ENCODE data around the gene WDR90. TPM values are rescaled to one million over a fixed set of nuclear protein-coding genes. Genes with fewer than 3 reads are reported as not detected.

The WDR90 gene
- total RNA-seq, 4 donors from 2014 or later: 29.8 to 154 (median 73.6) TPM

DNA sequence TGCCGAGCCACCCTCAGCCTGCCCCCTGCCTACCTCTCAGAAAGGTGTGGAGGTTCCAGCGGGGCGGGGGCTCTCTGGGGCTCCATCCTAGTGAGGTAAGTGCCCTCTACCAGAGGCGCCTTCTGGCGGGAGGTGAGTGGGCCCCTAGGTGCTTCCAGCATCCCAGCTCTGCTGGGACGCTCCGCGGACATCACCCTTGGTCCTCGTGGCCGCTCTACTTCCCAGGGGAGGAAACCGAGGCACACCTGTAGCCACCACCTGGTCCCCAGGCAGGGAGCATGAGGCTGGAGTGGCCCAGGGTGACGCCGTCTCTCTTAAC, 6.2 kb upstream of the WDR90 start:
- H3K27ac ChIP-seq: peak overlapping the region; percentile 90 to 99 (median 92)
- H3K4me3 ChIP-seq: peak overlapping the region; percentile 70 to 98 (median 82)
- DNase-seq: no peak
- H3K4me1 ChIP-seq: peaks cover 0 to 42% (median 12%) of the 10 kb centered on the region in 4 donors
- no peaks in the 10 kb centered on the region for H3K36me3 ChIP-seq
- TF ChIP-seq POLR2A (IDR thresholded peaks at IDR 0.05): no peak
- TF ChIP-seq, protein P1, sequence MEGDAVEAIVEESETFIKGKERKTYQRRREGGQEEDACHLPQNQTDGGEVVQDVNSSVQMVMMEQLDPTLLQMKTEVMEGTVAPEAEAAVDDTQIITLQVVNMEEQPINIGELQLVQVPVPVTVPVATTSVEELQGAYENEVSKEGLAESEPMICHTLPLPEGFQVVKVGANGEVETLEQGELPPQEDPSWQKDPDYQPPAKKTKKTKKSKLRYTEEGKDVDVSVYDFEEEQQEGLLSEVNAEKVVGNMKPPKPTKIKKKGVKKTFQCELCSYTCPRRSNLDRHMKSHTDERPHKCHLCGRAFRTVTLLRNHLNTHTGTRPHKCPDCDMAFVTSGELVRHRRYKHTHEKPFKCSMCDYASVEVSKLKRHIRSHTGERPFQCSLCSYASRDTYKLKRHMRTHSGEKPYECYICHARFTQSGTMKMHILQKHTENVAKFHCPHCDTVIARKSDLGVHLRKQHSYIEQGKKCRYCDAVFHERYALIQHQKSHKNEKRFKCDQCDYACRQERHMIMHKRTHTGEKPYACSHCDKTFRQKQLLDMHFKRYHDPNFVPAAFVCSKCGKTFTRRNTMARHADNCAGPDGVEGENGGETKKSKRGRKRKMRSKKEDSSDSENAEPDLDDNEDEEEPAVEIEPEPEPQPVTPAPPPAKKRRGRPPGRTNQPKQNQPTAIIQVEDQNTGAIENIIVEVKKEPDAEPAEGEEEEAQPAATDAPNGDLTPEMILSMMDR (IDR thresholded peaks at IDR 0.05): no peak
- no peaks in the 10 kb centered on the region for H3K9me3 ChIP-seq
- H3K27me3 ChIP-seq: no peaks in the 10 kb centered on the region

DNA sequence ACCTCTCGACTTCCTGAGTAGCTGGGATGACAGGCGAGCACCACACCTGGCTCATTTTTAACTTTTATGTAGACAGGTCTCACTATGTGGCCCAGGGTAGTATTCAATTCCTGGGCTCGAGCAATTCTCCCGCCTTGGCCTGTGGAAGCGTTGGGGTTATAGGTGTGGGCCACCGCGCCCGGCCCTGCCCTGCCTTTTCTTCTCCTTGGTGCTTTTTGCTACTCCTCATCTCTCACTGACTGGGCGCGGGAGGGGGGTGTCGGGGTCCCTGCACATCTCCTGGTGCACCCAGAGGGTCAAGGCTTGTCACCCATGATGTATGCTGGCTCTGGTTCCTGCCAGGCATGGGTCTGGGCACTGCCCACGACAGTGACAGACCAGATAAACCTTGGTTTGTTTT, 4.6 kb upstream of the WDR90 start:
- peak overlapping the region in 3 of 4 donors; percentile 90 to 98 (median 95) for H3K27ac ChIP-seq
- H3K9me3 ChIP-seq: no peaks in the 10 kb centered on the region

DNA sequence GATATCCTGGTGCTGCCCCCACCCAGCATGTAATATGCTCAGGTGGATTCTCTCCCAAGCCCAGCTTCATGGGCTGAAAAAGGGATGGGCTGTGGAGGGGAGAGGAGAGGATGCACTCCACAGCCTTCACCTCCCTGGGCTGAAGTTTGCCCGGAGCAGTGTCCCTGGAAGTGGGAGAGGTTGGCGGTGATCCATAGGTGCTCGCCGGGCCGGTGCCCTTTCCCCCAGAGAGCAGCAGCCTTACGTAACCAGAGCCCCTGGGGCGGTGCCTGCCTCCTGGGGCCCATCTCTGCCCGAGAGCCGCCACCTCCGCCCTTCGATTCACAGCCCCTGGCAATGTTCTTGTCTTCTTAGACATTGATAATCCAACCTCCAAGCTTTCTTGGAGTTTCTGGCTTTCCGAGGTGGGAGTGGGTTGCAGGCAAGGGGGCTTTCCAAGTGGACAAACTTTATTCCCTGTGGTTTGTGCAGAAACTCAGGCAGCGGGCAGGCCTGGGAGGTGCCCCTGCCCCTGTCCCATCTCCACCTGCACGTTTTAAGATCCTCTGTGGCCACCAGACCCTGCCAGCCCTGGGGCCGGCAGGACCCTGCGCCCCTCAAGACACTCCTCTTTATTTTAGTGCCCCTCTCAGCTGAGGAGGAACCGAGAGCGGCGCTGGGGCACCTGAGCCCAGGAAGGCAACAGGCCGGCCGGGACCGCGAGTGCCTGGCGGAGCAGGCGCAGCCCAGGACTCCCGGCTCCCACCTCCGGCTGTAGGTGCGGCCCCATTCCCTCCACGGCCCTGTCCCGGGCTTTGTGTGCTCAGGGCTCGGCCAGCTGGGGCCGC, 3.1 kb upstream of the WDR90 start:
- Histone ChIP-seq H3K27me3 (no peaks in the 10 kb centered on the region), H3K27ac (peak overlapping the region in 3 of 4 donors; percentile 90 to 98 (median 95)), H3K9me3 (no peaks in the 10 kb centered on the region), H3K4me3 (peak overlapping the region in 2 of 4 donors; percentile 65 to 80), H3K36me3 (no peaks in the 10 kb centered on the region), H3K4me1 (peaks cover 0 to 62% (median 21%) of the 10 kb centered on the region in 4 donors)
- DNase-seq: peak in 2 of 3 donors; percentile 89 to 90
- TF ChIP-seq POLR2A (IDR thresholded peaks at IDR 0.05): peak; percentile 56 to 83
- TF ChIP-seq, protein P1 (IDR thresholded peaks at IDR 0.05): no peak

More for the DNA sequence above, 4.6 kb upstream of the WDR90 start:
- Histone ChIP-seq H3K36me3 (no peaks in the 10 kb centered on the region), H3K4me3 (no peak overlapping the region), H3K4me1 (peaks cover 0 to 48% (median 18%) of the 10 kb centered on the region in 4 donors), H3K27me3 (no peaks in the 10 kb centered on the region)
- DNase-seq: no peak
- TF ChIP-seq POLR2A (IDR thresholded peaks at IDR 0.05): no peak
- TF ChIP-seq, protein P1 (IDR thresholded peaks at IDR 0.05): no peak

DNA sequence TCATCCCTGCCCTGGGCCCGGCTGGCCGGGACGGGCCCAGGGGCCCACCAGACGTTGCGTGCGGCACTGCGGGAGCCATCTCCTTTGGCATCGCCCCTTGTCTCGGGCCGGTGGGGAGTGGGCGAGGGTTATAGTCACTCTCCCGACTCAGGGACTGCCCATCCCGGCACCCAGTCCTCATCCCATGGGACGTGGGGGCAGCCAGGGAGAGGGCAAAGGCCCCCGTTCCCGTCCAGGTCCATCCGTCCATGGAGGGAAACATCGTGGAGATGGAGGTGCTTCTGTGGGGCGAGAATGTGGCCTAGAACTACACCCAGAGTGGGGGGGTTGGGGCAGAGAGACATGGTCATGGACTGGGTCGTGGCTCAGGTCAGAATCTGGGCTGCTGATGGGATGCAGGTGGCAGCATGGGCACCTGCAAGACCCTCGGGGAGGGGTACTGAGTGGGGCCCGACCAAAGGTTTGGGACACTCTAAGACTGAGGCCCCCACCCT, 2.4 kb upstream of the WDR90 start:
- Histone ChIP-seq H3K36me3 (no peaks in the 10 kb centered on the region), H3K9me3 (no peaks in the 10 kb centered on the region), H3K4me1 (peaks cover 0 to 64% (median 20%) of the 10 kb centered on the region in 4 donors), H3K4me3 (peak overlapping the region in 2 of 4 donors; percentile 65 to 80), H3K27me3 (no peaks in the 10 kb centered on the region), H3K27ac (peak overlapping the region in 3 of 4 donors; percentile 90 to 98 (median 95))
- DNase-seq: no peak
- no peak for TF ChIP-seq POLR2A (IDR thresholded peaks at IDR 0.05)
- TF ChIP-seq, protein P1 (IDR thresholded peaks at IDR 0.05): no peak

DNA sequence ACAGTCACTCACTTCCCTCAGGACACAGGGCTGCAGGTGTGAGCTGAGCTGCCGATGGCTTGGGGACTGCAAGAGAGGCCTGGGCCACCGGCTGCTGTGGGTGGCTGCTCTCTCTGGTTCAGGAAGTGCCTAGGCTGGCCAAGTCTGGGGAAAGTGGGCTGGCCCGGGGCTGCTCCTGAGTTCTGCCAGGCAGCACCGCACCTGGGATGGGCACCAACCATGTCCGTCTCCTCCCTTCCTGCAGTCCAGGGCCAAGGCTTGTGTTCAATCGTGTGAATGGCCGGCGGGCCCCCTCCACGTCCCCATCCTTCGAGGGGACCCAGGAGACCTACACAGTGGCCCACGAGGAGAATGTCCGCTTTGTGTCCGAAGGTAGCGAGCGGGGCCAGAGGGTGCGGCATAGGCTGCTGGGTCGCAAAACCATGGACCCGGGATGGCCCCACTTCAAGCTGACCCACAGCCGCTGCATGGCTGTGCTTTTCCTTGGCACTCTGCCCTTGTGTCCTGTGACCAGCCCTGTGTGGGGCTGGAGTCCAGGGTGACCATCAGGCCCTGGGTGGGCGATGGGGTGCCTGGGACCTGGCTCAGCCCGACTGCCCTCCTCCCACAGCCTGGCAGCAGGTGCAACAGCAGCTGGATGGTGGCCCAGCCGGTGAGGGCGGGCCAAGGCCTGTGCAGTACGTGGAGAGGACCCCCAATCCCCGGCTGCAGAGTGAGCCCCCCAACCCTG, 1.8 kb upstream of the WDR90 start:
- H3K4me1 ChIP-seq: peaks cover 0 to 64% (median 20%) of the 10 kb centered on the region in 4 donors

More for the DNA sequence above, 1.8 kb upstream of the WDR90 start:
- no peaks in the 10 kb centered on the region for H3K27me3 ChIP-seq
- H3K4me3 ChIP-seq: peak overlapping the region in 2 of 4 donors; percentile 65 to 80
- no peaks in the 10 kb centered on the region for H3K36me3 ChIP-seq
- no peaks in the 10 kb centered on the region for H3K9me3 ChIP-seq
- TF ChIP-seq POLR2A (IDR thresholded peaks at IDR 0.05): peak in 1 of 2 donors; percentile 36
- TF ChIP-seq, protein P1 (IDR thresholded peaks at IDR 0.05): no peak
- peak in 1 of 3 donors; percentile 69 for DNase-seq
- peak overlapping the region; percentile 90 to 98 (median 95) for H3K27ac ChIP-seq
